Stimulated activated naive CD8-positive, alpha-beta T cell treated with anti-CD3 and anti-CD28 coated beads, Interleukin-15, Interleukin-2, amounts not matched to agents 100 U/mL and 50 U/mL, for 24 hours (primary cell): ENCODE data around the gene ADGRL1.
"Not testable (repeated sequence)": the region's sequence is repeated elsewhere in the genome, so short reads cannot be mapped to it uniquely, and the experiment has no call there.

Source experiments
- ATAC-seq: fragments of 150-1000 bp; cut with Tn5 transposase; one replicate; pipeline ENCODE4 v1.10.0; 2021
- DNase-seq: peaks from one replicate; pipeline ENCODE4 v3.0.0; 2021

Gene ADGRL1

GRCh38 chr19:14205452-14206287 lies at the start of gene ADGRL1:
Gene ADGRL1 (minus strand): TSS chr19:14206169. CDS start chr19:14183602, 22,567 bp downstream.
- not testable (repeated sequence) for DNase-seq, ATAC-seq

GRCh38 chr19:14255316-14255715 lies 49.3 kb upstream of the ADGRL1 start:
- not testable (repeated sequence) for ATAC-seq, DNase-seq

- peak; percentile 22 for DNase-seq
- peak; percentile 49 for ATAC-seq
These were observed 48.0 kb upstream of the ADGRL1 start for GRCh38 chr19:14253822-14254599.

- not testable (repeated sequence) for ATAC-seq, DNase-seq
These were observed 46.2 kb upstream of the ADGRL1 start for GRCh38 chr19:14252136-14252535.

GRCh38 chr19:14250870-14251269 lies 44.9 kb upstream of the ADGRL1 start:
- DNase-seq: no peak
- ATAC-seq: no peak

- DNase-seq, ATAC-seq: not testable (repeated sequence)
These were observed 44.3 kb upstream of the ADGRL1 start for GRCh38 chr19:14250315-14250714.

- not testable (repeated sequence) for ATAC-seq, DNase-seq
These were observed 43.9 kb upstream of the ADGRL1 start for GRCh38 chr19:14249891-14250290.

GRCh38 chr19:14249012-14249754 lies 43.2 kb upstream of the ADGRL1 start:
- peak; percentile 30 for DNase-seq
- not testable (repeated sequence) for ATAC-seq

GRCh38 chr19:14248578-14249011 lies 42.6 kb upstream of the ADGRL1 start:
- DNase-seq (peak; percentile 53), ATAC-seq (no peak)

- ATAC-seq: peak; percentile 28
These were observed 41.8 kb upstream of the ADGRL1 start for GRCh38 chr19:14247548-14248471.

GRCh38 chr19:14247205-14247547 lies 41.2 kb upstream of the ADGRL1 start:
- ATAC-seq, DNase-seq: not testable (repeated sequence)

More at GRCh38 chr19:14247548-14248471, 41.8 kb upstream of the ADGRL1 start:
- peak; percentile 18 for DNase-seq

- ATAC-seq, DNase-seq: not testable (repeated sequence)
These were observed 38.4 kb upstream of the ADGRL1 start for GRCh38 chr19:14244393-14244792.

- not testable (repeated sequence) for DNase-seq, ATAC-seq
These were observed 37.7 kb upstream of the ADGRL1 start for GRCh38 chr19:14243718-14244117.

- DNase-seq (no peak), ATAC-seq (no peak)
These were observed 31.3 kb upstream of the ADGRL1 start for GRCh38 chr19:14237014-14237941.

- not testable (repeated sequence) for ATAC-seq, DNase-seq
These were observed 27.0 kb upstream of the ADGRL1 start for GRCh38 chr19:14232945-14233344.

GRCh38 chr19:14228446-14229071 lies 22.6 kb upstream of the ADGRL1 start:
- not testable (repeated sequence) for DNase-seq, ATAC-seq

GRCh38 chr19:14226498-14226897 lies 20.5 kb upstream of the ADGRL1 start:
- ATAC-seq, DNase-seq: not testable (repeated sequence)

GRCh38 chr19:14222886-14223285 lies 16.9 kb upstream of the ADGRL1 start:
- no peak for DNase-seq
- ATAC-seq: no peak

GRCh38 chr19:14221345-14221744 lies 15.4 kb upstream of the ADGRL1 start:
- ATAC-seq: peak; percentile 86
- DNase-seq: peak; percentile 66
